Brain microvascular endothelial cell (primary cell): ENCODE results near the gene DAP.
"Not testable (repeated sequence)": the region's sequence is repeated elsewhere in the genome, so short reads cannot be mapped to it uniquely, and the experiment has no call there.

Source experiments
- DNase-seq: peaks from one replicate; pipeline ENCODE4 v3.0.0-alpha.2; 2020
- H3K27ac ChIP-seq: fragments of 250-450 bp; sonication (Bioruptor Pico); 2 replicates; pipeline ENCODE4 v1.5.1; 2020; ENCODE audit warnings: mild to moderate bottlenecking, moderate library complexity
- H3K27me3 ChIP-seq: fragments of 250-450 bp; sonication (Bioruptor Pico); replicated peaks from 2 replicates; pipeline ENCODE4 v1.5.1; 2020; ENCODE audit warnings: mild to moderate bottlenecking
- H3K36me3 ChIP-seq: fragments of 250-450 bp; sonication (Bioruptor Pico); replicated peaks from 2 replicates; pipeline ENCODE4 v1.5.1; 2020; ENCODE audit warnings: mild to moderate bottlenecking
- H3K4me3 ChIP-seq: 2 replicates; pipeline ENCODE4 v1.5.1; 2011; ENCODE audit warnings: low read depth, mild to moderate bottlenecking, control low read depth, low read length, moderate library complexity
- CTCF ChIP-seq: IDR thresholded peaks from 2 replicates; pipeline ENCODE4 v1.5.1; 2011; ENCODE audit warnings: low read depth, mild to moderate bottlenecking, moderate library complexity, low read length, control low read depth, inconsistent platforms; ENCODE audit errors: missing control alignments
- in situ Hi-C: cut with HindIII; loops from 2 replicates; pipeline ENCODE4 v1.10.0; 2017; ENCODE audit warnings: low sequenced_read_pairs, low pct_ligation_motif_present

Gene DAP

DNA sequence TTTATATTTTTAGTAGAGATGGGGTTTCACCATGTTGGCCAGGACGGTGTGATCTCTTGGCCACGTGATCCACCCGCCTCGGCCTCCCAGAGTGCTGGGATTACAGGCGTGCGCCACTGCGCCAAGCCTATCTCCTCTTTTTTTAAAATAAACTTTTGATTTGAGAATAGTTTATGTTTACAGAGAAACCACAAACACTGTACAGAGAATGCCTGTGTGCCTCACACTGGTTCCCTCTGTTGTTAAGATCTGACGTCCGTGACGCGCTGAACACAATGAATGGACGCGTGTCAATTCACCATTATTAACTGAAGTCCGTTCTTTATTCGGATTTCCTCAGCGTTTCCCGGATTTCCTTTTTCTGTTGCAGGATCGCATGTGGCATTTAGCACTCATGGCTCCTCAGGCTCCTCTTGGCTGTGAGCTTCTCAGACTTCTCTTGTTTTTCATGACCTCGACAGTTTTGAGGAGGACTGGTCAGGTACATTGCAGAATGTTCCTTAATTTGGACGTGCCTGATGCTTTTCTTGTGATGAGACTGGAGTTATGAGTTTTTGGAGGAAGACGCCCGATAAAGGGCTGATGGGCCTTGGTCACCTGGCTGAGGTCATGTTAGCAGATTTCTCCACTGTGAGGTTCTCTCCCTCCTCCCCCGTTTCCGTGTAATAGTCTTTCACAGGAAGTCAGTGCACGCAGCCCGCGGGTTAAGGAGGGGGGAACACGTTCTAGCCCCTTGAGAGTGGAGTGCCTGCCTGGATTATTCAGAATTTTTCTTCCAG lies 127.6 kb downstream of the DAP start:
- H3K36me3 ChIP-seq, result no peaks in the 10 kb centered on the region
- no peak overlapping the region for H3K4me3 ChIP-seq
- in situ Hi-C loops, result loop anchor here (25.0 kb wide), 1 partner anchor 146 kb away; no protein-coding TSS in a partner anchor
- no peak for DNase-seq
- no peak overlapping the region for H3K27ac ChIP-seq
- TF ChIP-seq CTCF, result no peak
- no peaks in the 10 kb centered on the region for H3K27me3 ChIP-seq

- Histone ChIP-seq H3K36me3 (no peaks in the 10 kb centered on the region), H3K27me3 (no peaks in the 10 kb centered on the region), H3K4me3 (peak overlapping the region; percentile 5), H3K27ac (no peak overlapping the region)
- in situ Hi-C loops, result loop anchor here (25.0 kb wide), 1 partner anchor 145 kb away; no protein-coding TSS in a partner anchor
- DNase-seq, result peak; percentile 20
- TF ChIP-seq CTCF, result no peak
These were observed 128.8 kb downstream of the DAP start for GRCh38 chr5:10632110-10632761.

DNA sequence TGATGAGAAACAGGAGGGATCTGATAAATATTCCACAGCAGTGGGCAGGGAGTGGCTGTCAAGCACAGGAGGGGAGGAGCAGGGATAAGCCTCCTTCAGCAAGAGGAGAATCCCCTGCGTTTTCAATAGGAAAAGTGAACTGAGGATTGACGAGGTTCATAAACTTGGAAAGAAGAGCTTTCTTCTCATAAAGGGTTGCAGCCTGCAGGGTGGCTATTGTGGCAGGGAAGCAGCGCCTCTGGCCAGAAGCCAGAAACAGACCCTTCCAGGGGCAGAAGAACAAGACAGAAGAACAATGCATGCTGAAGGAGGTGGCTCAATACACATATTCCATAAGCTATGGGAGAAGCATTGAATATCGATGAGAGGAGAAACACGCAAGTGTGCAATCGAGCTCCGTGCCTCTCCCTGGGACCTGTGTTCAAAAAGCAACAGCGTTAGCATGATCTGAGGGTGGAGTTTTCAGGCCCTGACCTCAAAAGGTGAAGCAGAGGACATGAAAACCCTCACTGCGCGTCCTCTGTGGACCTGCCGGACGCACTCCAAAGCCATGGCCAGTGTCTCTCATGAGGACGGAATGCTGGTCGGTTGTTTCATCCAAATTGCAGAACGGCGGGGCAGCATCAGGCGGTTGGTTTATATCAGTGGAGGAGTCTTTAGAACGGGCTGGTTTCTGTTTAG lies 129.6 kb downstream of the DAP start:
- H3K27ac ChIP-seq, result no peak overlapping the region
- no peak for DNase-seq

GRCh38 chr5:10630744-10631143 lies 130.3 kb downstream of the DAP start:
- H3K27me3 ChIP-seq, DNase-seq, H3K27ac ChIP-seq, H3K36me3 ChIP-seq, H3K4me3 ChIP-seq: not testable (repeated sequence)
- in situ Hi-C loops, result loop anchor here (25.0 kb wide), 1 partner anchor 143 kb away; no protein-coding TSS in a partner anchor

More for the DNA sequence above, 129.6 kb downstream of the DAP start:
- no peak for TF ChIP-seq CTCF
- in situ Hi-C loops, result loop anchor here (25.0 kb wide), 1 partner anchor 144 kb away; no protein-coding TSS in a partner anchor
- no peak overlapping the region for H3K4me3 ChIP-seq
- H3K27me3 ChIP-seq, result no peaks in the 10 kb centered on the region
- no peaks in the 10 kb centered on the region for H3K36me3 ChIP-seq

DNA sequence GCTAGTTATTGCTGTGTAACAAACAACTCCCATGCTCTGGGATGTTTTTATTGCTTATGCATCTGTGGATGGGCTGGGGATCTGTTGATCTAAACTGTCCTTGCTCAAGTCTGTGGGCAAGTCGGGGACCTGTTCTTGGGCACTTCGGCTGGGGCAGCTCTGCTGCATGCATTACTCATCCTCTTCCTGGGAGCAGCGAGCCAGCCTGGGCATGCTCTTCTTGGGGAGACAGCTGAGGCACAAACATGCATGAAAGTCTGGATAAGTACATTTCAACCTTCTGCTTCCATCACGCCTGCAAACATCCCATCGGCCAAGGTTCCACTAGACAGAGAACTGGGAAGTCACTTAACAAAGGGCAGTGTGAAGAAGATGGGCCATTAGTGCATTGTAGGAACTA lies 130.9 kb downstream of the DAP start:
- Histone ChIP-seq H3K36me3 (no peaks in the 10 kb centered on the region), H3K27me3 (no peaks in the 10 kb centered on the region), H3K27ac (no peak overlapping the region), H3K4me3 (no peak overlapping the region)
- TF ChIP-seq CTCF, result no peak
- no peak for DNase-seq
- in situ Hi-C loops, result loop anchor here (25.0 kb wide), 1 partner anchor 143 kb away; no protein-coding TSS in a partner anchor

DNA sequence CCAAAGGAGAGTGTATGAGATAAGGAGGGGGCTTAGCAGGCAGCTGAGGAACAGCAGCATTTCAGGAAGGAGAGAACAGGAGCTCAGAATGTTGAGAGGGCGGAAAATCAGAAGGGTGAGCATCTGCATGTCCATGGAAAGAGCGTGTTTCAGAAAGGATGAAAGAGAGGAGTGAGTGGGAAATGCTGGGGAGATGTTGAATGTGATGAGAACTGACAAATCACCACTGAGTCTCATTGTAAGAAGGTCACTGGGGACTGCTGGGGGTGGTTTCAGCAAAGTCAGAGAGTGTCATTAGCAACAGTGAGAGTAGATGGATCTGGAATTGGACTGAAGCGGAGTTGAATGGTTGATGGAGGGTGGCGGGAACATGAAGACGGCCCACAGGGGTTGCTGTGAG lies 131.4 kb downstream of the DAP start:
- in situ Hi-C loops, result loop anchor here (25.0 kb wide), 1 partner anchor 142 kb away; no protein-coding TSS in a partner anchor

More for the DNA sequence above, 131.4 kb downstream of the DAP start:
- DNase-seq, result no peak
- Histone ChIP-seq H3K27ac (no peak overlapping the region), H3K27me3 (no peaks in the 10 kb centered on the region), H3K4me3 (no peak overlapping the region), H3K36me3 (no peaks in the 10 kb centered on the region)
- TF ChIP-seq CTCF, result no peak
